Measurements from ENCODE around the gene CDKL5. TPM values are rescaled to one million over a fixed set of nuclear protein-coding genes. Genes with fewer than 3 reads are reported as not detected.

CDKL5 gene
- polyA plus RNA-seq, 4 donors = 0.22 to 3.3 (median 0.52) TPM

- Histone ChIP-seq H3K36me3 (ENCODE audit: control insufficient read depth in 3 of 3, insufficient read depth in 2 of 3, low read depth in 1 of 3, low read length in 3 of 3) (no peaks in the 10 kb centered on the region), H3K4me1 (ENCODE audit: control insufficient read depth in 3 of 3, insufficient read depth in 2 of 3, low read depth in 1 of 3, low read length in 2 of 3) (no peaks in the 10 kb centered on the region), H3K27ac (ENCODE audit: low read depth in 1 of 3, low read length in 2 of 3) (no peak overlapping the region), H3K27me3 (ENCODE audit: control insufficient read depth in 3 of 3, insufficient read depth in 3 of 3, low read length in 3 of 3) (no peaks in the 10 kb centered on the region), H3K9me3 (ENCODE audit: control insufficient read depth in 2 of 2, insufficient read depth in 1 of 2, low read depth in 1 of 2, low read length in 1 of 2) (no peaks in the 10 kb centered on the region), H3K4me3 (ENCODE audit: low read depth in 1 of 3, low read length in 3 of 3) (no peak overlapping the region)
- DNase-seq = peak; percentile 16 to 59
- FAIRE-seq = no peak
- WGBS, 3 donors = 67 to 74% (median 70%) methylated on average over 15 of the region's 15 CpGs
Observed at GRCh38 chrX:18668071-18668835, 242.8 kb downstream of the CDKL5 start.

DNA sequence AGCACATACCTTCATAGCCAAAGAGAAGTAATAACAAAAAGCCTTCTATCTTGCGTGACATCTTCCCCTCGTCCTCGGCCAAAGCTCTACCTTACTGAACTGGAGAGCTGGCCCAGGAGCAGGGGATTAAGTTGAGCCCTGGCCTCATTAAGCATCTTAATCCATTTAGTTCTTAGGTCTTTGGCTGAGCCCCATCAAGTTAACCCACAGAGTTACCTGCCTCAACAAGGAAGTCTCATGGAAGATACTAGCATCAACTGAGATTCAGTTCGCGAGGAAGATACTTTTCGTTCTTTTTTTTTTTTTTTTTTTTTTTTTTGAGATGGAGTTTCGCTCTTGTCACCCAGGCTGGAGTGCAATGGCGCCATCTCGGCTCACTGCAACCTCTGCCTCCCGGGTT is 246.6 kb downstream of the CDKL5 start, which contains the start of gene RS1:
Gene RS1 (minus strand): TSS at position 101 of the 400 bp plus-strand sequence. CDS start 40 bp downstream, at position 61.
- WGBS, 3 donors = 91 to 92% (median 92%) methylated on average over 9 to 10 of the region's 10 CpGs
- no peak for FAIRE-seq
- Histone ChIP-seq H3K9me3 (ENCODE audit: control insufficient read depth in 2 of 2, insufficient read depth in 1 of 2, low read depth in 1 of 2, low read length in 1 of 2) (no peaks in the 10 kb centered on the region), H3K27me3 (ENCODE audit: control insufficient read depth in 3 of 3, insufficient read depth in 3 of 3, low read length in 3 of 3) (no peaks in the 10 kb centered on the region), H3K4me3 (ENCODE audit: low read depth in 1 of 3, low read length in 3 of 3) (no peak within 1 kb of the TSS), H3K36me3 (ENCODE audit: control insufficient read depth in 3 of 3, insufficient read depth in 2 of 3, low read depth in 1 of 3, low read length in 3 of 3) (no peaks in the 10 kb centered on the region), H3K4me1 (ENCODE audit: control insufficient read depth in 3 of 3, insufficient read depth in 2 of 3, low read depth in 1 of 3, low read length in 2 of 3) (no peaks in the 10 kb centered on the region), H3K27ac (ENCODE audit: low read depth in 1 of 3, low read length in 2 of 3) (no peak within 1 kb of the TSS)
- DNase-seq = no peak

DNA sequence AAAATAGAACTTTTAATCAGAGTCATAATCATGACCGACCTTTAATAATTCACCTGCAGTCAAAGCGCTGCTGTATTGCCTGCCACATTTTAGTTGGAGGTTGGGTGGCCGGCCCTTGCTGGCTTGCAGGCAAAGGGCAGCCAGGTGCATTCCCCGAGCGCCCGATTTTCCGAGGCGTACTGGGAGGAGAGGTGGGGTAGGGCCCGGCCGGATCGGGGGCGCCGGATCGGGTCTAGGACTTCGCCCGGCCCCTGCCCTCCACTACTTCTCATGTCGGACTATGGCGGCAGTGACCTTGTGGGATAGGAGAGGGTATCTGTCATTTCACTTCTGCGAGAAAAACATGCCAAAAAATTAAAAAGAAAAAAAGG is 249.0 kb downstream of the CDKL5 start:
- Histone ChIP-seq H3K9me3 (ENCODE audit: control insufficient read depth in 2 of 2, insufficient read depth in 1 of 2, low read depth in 1 of 2, low read length in 1 of 2) (no peaks in the 10 kb centered on the region), H3K36me3 (ENCODE audit: control insufficient read depth in 3 of 3, insufficient read depth in 2 of 3, low read depth in 1 of 3, low read length in 3 of 3) (no peaks in the 10 kb centered on the region), H3K4me3 (ENCODE audit: low read depth in 1 of 3, low read length in 3 of 3) (peak overlapping the region; percentile 41 to 77 (median 56)), H3K27ac (ENCODE audit: low read depth in 1 of 3, low read length in 2 of 3) (peak overlapping the region; percentile 40 to 45 (median 44)), H3K4me1 (ENCODE audit: control insufficient read depth in 3 of 3, insufficient read depth in 2 of 3, low read depth in 1 of 3, low read length in 2 of 3) (no peaks in the 10 kb centered on the region), H3K27me3 (ENCODE audit: control insufficient read depth in 3 of 3, insufficient read depth in 3 of 3, low read length in 3 of 3) (no peaks in the 10 kb centered on the region)
- whole genome bisulfite sequencing, 3 donors = 1 to 32% (median 4%) methylated on average over 19 of the region's 19 CpGs
- DNase-seq (no peak), FAIRE-seq (no peak)

GRCh38 chrX:18674788-18675735 is 249.7 kb downstream of the CDKL5 start:
- no peaks in the 10 kb centered on the region for H3K36me3 ChIP-seq (ENCODE audit: control insufficient read depth in 3 of 3, insufficient read depth in 2 of 3, low read depth in 1 of 3, low read length in 3 of 3)
- H3K9me3 ChIP-seq (ENCODE audit: control insufficient read depth in 2 of 2, insufficient read depth in 1 of 2, low read depth in 1 of 2, low read length in 1 of 2) = no peaks in the 10 kb centered on the region
- peak overlapping the region; percentile 59 to 95 (median 71) for H3K27ac ChIP-seq (ENCODE audit: low read depth in 1 of 3, low read length in 2 of 3)
- FAIRE-seq = no peak
- peak overlapping the region; percentile 57 to 77 (median 62) for H3K4me3 ChIP-seq (ENCODE audit: low read depth in 1 of 3, low read length in 3 of 3)
- peak; percentile 74 to 86 for DNase-seq
- 0 to 31% (median 3%) methylated on average over 29 to 74 of the region's 74 CpGs for WGBS, 3 donors
- H3K27me3 ChIP-seq (ENCODE audit: control insufficient read depth in 3 of 3, insufficient read depth in 3 of 3, low read length in 3 of 3) = no peaks in the 10 kb centered on the region
- no peaks in the 10 kb centered on the region for H3K4me1 ChIP-seq (ENCODE audit: control insufficient read depth in 3 of 3, insufficient read depth in 2 of 3, low read depth in 1 of 3, low read length in 2 of 3)

GRCh38 chrX:18676050-18676449 is 250.6 kb downstream of the CDKL5 start:
- WGBS, 3 donors = 73 to 81% (median 77%) methylated on average over 7 to 10 of the region's 10 CpGs
- FAIRE-seq (no peak), DNase-seq (peak in 1 of 2 donors; percentile 2)
- no peaks in the 10 kb centered on the region for H3K9me3 ChIP-seq (ENCODE audit: control insufficient read depth in 2 of 2, insufficient read depth in 1 of 2, low read depth in 1 of 2, low read length in 1 of 2)
- H3K36me3 ChIP-seq (ENCODE audit: control insufficient read depth in 3 of 3, insufficient read depth in 2 of 3, low read depth in 1 of 3, low read length in 3 of 3) = no peaks in the 10 kb centered on the region
- no peaks in the 10 kb centered on the region for H3K27me3 ChIP-seq (ENCODE audit: control insufficient read depth in 3 of 3, insufficient read depth in 3 of 3, low read length in 3 of 3)
- no peak overlapping the region for H3K27ac ChIP-seq (ENCODE audit: low read depth in 1 of 3, low read length in 2 of 3)
- H3K4me3 ChIP-seq (ENCODE audit: low read depth in 1 of 3, low read length in 3 of 3) = no peak overlapping the region
- H3K4me1 ChIP-seq (ENCODE audit: control insufficient read depth in 3 of 3, insufficient read depth in 2 of 3, low read depth in 1 of 3, low read length in 2 of 3) = no peaks in the 10 kb centered on the region

- Histone ChIP-seq H3K4me1 (ENCODE audit: control insufficient read depth in 3 of 3, insufficient read depth in 2 of 3, low read depth in 1 of 3, low read length in 2 of 3) (no peaks in the 10 kb centered on the region), H3K4me3 (ENCODE audit: low read depth in 1 of 3, low read length in 3 of 3) (no peak overlapping the region), H3K27ac (ENCODE audit: low read depth in 1 of 3, low read length in 2 of 3) (no peak overlapping the region), H3K27me3 (ENCODE audit: control insufficient read depth in 3 of 3, insufficient read depth in 3 of 3, low read length in 3 of 3) (no peaks in the 10 kb centered on the region), H3K36me3 (ENCODE audit: control insufficient read depth in 3 of 3, insufficient read depth in 2 of 3, low read depth in 1 of 3, low read length in 3 of 3) (no peaks in the 10 kb centered on the region), H3K9me3 (ENCODE audit: control insufficient read depth in 2 of 2, insufficient read depth in 1 of 2, low read depth in 1 of 2, low read length in 1 of 2) (no peaks in the 10 kb centered on the region)
- DNase-seq = peak; percentile 1 to 15
- no peak for FAIRE-seq
- WGBS, 3 donors = 54 to 66% (median 65%) methylated on average over 11 of the region's 11 CpGs
Observed at GRCh38 chrX:18676470-18676869, 251.1 kb downstream of the CDKL5 start.

DNA sequence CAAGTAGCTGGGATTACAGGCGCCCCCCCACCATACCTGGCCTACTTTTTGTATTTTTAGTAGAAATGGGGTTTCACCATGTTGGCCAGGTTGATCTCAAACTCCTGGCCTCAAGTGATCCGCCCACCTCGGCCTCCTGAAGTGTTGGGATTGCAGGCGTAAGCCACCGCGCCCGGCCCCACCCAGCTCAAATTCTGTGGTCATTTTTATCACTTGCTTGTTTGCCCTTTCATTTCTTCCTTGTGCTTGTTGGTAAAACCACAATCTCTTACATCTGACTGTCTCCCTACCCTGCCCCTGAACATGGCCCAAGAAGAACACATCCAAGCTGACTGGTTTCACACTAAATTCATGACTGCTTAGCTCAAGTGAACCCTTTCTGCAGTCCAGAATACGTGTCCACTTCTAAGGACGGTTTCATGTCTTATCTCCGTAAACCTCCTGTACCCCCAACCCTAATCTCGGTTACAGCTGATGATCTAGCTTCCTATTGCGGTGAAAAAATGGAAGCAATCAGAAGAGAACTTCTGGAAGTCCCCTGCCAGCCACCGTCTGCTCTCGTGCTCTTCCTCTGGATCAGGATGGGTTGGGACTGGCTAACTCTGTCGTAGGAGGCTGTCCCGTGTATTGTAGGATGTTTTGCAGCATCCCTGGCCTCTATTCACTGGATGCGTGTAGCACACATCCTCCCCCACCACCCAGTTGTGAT is 251.9 kb downstream of the CDKL5 start:
- Histone ChIP-seq H3K36me3 (ENCODE audit: control insufficient read depth in 3 of 3, insufficient read depth in 2 of 3, low read depth in 1 of 3, low read length in 3 of 3) (no peaks in the 10 kb centered on the region), H3K9me3 (ENCODE audit: control insufficient read depth in 2 of 2, insufficient read depth in 1 of 2, low read depth in 1 of 2, low read length in 1 of 2) (no peaks in the 10 kb centered on the region), H3K4me3 (ENCODE audit: low read depth in 1 of 3, low read length in 3 of 3) (no peak overlapping the region), H3K27me3 (ENCODE audit: control insufficient read depth in 3 of 3, insufficient read depth in 3 of 3, low read length in 3 of 3) (no peaks in the 10 kb centered on the region), H3K27ac (ENCODE audit: low read depth in 1 of 3, low read length in 2 of 3) (no peak overlapping the region), H3K4me1 (ENCODE audit: control insufficient read depth in 3 of 3, insufficient read depth in 2 of 3, low read depth in 1 of 3, low read length in 2 of 3) (no peaks in the 10 kb centered on the region)
- DNase-seq (no peak), FAIRE-seq (no peak)
- 69 to 80% (median 75%) methylated on average over 17 of the region's 17 CpGs for WGBS, 3 donors

DNA sequence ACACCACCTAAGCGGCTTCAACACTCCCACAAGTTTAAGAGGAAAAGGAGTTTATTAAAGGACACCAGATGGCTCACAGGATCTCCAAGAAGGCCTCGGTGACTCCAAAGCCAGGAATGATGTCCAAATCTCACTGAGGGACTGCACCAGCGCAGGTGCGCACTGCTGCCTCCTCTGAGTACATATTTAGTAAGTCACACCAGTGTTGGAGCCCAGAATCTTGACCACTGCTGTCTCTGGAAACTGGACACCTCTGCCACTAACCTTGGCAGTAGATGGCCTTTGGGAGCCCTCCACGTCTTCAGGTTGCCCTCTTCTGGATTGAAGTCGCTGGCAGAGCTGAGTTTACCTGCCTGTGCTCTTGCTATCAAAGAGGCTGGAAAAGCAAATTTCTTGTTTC is 256.6 kb downstream of the CDKL5 start:
- no peaks in the 10 kb centered on the region for H3K9me3 ChIP-seq (ENCODE audit: control insufficient read depth in 2 of 2, insufficient read depth in 1 of 2, low read depth in 1 of 2, low read length in 1 of 2)
- DNase-seq (no peak), FAIRE-seq (no peak)
- H3K36me3 ChIP-seq (ENCODE audit: control insufficient read depth in 3 of 3, insufficient read depth in 2 of 3, low read depth in 1 of 3, low read length in 3 of 3) = no peaks in the 10 kb centered on the region
- no peak overlapping the region for H3K4me3 ChIP-seq (ENCODE audit: low read depth in 1 of 3, low read length in 3 of 3)
- WGBS, 3 donors = 90 to 93% (median 90%) methylated on average over 6 of the region's 6 CpGs
- H3K4me1 ChIP-seq (ENCODE audit: control insufficient read depth in 3 of 3, insufficient read depth in 2 of 3, low read depth in 1 of 3, low read length in 2 of 3) = no peaks in the 10 kb centered on the region
- H3K27ac ChIP-seq (ENCODE audit: low read depth in 1 of 3, low read length in 2 of 3) = no peak overlapping the region
- H3K27me3 ChIP-seq (ENCODE audit: control insufficient read depth in 3 of 3, insufficient read depth in 3 of 3, low read length in 3 of 3) = no peaks in the 10 kb centered on the region
